HepG2 (cell line): ENCODE results near the gene NELFCD. TPM values are rescaled to one million over a fixed set of nuclear protein-coding genes. Genes with fewer than 3 reads are reported as not detected.

Experiments
- HNRNPLL ChIP-seq: fragments of 200-400 bp; formaldehyde crosslinking; IDR thresholded peaks from 2 replicates; pipeline ENCODE4 v1.6.1; 2017; ENCODE audit warnings: mild to moderate bottlenecking, low read depth, low read length; ENCODE audit not compliant: poor library complexity, severe bottlenecking
- IKZF1 ChIP-seq: fragments of 450-650 bp; IDR thresholded peaks from 2 replicates; pipeline ENCODE4 v1.7.1; 2016
- KLF9 ChIP-seq: IDR thresholded peaks from 2 replicates; pipeline ENCODE4 v1.6.1; 2016; ENCODE audit warnings: low read depth
- MYC ChIP-seq: sonication (generic); formaldehyde crosslinking; IDR thresholded peaks from 2 replicates; pipeline ENCODE4 v1.9.0; 2021; ENCODE audit warnings: missing genetic modification reagents, borderline replicate concordance
- PHF20 ChIP-seq: sonication (generic); formaldehyde crosslinking; IDR thresholded peaks from 2 replicates; pipeline ENCODE4 v1.5.0; 2020; ENCODE audit warnings: mild to moderate bottlenecking, missing genetic modification reagents
- RNF2 ChIP-seq: fragments of 450-650 bp; conservative IDR thresholded peaks from 2 replicates; pipeline ENCODE4 v1.6.1; 2016; ENCODE audit warnings: low read depth
- SIX1 ChIP-seq: sonication (generic); formaldehyde crosslinking; IDR thresholded peaks from 2 replicates; pipeline ENCODE4 v1.4.0; 2020; ENCODE audit warnings: missing genetic modification reagents, borderline replicate concordance
- ZNF251 ChIP-seq: sonication (generic); formaldehyde crosslinking; IDR thresholded peaks from 2 replicates; pipeline ENCODE4 v1.9.0; 2021; ENCODE audit warnings: mild to moderate bottlenecking, missing genetic modification reagents
- ZNF547 ChIP-seq: sonication (generic); formaldehyde crosslinking; IDR thresholded peaks from 2 replicates; pipeline ENCODE4 v1.5.1; 2020; ENCODE audit warnings: mild to moderate bottlenecking, missing genetic modification reagents
- polyA plus RNA-seq, 8 experiments: library from polyadenylated mRNA; depleted of rRNA in 3 of 8; stranded (reverse) in 7 of 8; unstranded in 1 of 8; fragments of >200 nt; fragmentation: Illumina TruSeq in 4 of 8; extraction: Trizol in 4 of 8; gene quantifications; 2 replicates each; pipeline versions ENCODE4 v1.2.1 to v1.2.3, GENCODE V29; 2011 to 2016; ENCODE audit warnings: low read depth in 4 of 8, missing spikeins in 1 of 8, mixed read lengths in 1 of 8; ENCODE audit not compliant: insufficient read depth in 1 of 8
- total RNA-seq, 5 experiments: library from RNA; depleted of rRNA; stranded (reverse); fragments of >200 nt; fragmentation: Illumina TruSeq; extraction: Trizol; gene quantifications; 2 replicates each; pipeline ENCODE4 v1.2.3, GENCODE V29; 2016; ENCODE audit warnings: low read depth in 1 of 5
- TF ChIP-seq, protein P1 (sequence below): sonication (generic); formaldehyde crosslinking; IDR thresholded peaks from 2 replicates; pipeline ENCODE4 v1.4.0; 2020; ENCODE audit warnings: mild to moderate bottlenecking, missing genetic modification reagents
- TF ChIP-seq, protein P2 (sequence below): sonication (generic); formaldehyde crosslinking; IDR thresholded peaks from 2 replicates; pipeline ENCODE4 v1.4.0; 2020; ENCODE audit warnings: missing genetic modification reagents, borderline replicate concordance
- TF ChIP-seq, protein P3 (sequence below): sonication (generic); formaldehyde crosslinking; IDR thresholded peaks from 2 replicates; pipeline ENCODE4 v1.4.0; 2020; ENCODE audit warnings: low read depth, mild to moderate bottlenecking, missing genetic modification reagents
- TF ChIP-seq, protein P4 (sequence below), 2 experiments: sonication (generic) in 1 of 2; formaldehyde crosslinking in 1 of 2; IDR thresholded peaks; 2 replicates each; pipeline versions ENCODE4 v1.6.1 to v1.9.0; 2014 to 2022; ENCODE audit warnings: antibody characterized with exemption in 1 of 2, borderline replicate concordance in 1 of 2, inconsistent platforms in 1 of 2, low read depth in 1 of 2, missing genetic modification reagents in 1 of 2
- TF ChIP-seq, protein P5 (sequence below): sonication (generic); formaldehyde crosslinking; IDR thresholded peaks from 2 replicates; pipeline ENCODE4 v1.8.1; 2023; ENCODE audit warnings: mild to moderate bottlenecking, inconsistent platforms, moderate library complexity, missing genetic modification reagents, borderline replicate concordance

The NELFCD gene
- total and polyA plus RNA-seq, 2 of the 13 experiments (the other 11 are each of a cell fraction or from before 2014, with no cell fraction given), result 159 to 203 TPM

DNA sequence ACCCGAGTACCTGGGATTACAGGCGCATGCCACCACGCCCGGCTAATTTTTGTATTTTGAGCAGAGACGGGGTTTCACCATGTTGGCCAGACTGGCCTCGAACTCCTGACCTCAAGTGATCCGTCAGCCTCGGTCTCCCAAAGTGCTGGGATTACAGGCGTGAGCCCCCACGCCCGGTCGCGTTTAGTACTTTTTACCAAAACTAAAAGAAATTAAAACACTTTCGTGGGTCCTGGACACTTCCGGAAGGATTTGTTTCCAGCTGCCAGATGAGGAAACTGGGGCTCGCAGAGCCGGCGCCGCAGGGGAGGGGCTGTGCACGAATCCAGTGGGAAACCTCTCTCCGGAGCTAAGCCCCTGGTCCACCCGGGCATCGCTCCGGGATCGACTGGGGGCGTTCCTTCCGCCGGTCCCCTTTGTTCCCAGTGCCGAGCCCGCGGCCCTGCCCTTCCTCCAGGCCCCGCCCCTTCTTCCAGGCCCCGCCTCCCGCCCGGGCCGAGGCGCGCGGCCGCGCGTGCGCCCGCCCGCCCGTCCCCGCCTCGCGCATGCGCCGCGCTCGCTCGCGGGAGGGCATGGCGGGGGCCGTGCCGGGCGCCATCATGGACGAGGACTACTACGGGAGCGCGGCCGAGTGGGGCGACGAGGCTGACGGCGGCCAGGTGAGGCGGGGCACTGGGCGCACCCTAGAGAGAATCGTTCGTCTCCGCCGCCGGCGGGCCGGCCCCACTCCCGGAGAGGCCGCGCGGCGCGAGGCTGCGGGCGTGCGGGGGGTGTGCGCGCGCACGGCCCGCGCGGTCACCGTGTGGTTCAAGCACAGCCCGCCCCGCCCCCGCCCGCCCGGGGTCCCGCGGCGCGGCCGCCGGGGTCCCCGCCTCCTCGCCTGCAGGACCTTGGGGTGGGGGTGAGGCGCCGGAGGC lies at the start of gene NELFCD (continued):
- no peak for TF ChIP-seq ZNF251 (CRISPR knock-in tag)
- TF ChIP-seq, protein P1, sequence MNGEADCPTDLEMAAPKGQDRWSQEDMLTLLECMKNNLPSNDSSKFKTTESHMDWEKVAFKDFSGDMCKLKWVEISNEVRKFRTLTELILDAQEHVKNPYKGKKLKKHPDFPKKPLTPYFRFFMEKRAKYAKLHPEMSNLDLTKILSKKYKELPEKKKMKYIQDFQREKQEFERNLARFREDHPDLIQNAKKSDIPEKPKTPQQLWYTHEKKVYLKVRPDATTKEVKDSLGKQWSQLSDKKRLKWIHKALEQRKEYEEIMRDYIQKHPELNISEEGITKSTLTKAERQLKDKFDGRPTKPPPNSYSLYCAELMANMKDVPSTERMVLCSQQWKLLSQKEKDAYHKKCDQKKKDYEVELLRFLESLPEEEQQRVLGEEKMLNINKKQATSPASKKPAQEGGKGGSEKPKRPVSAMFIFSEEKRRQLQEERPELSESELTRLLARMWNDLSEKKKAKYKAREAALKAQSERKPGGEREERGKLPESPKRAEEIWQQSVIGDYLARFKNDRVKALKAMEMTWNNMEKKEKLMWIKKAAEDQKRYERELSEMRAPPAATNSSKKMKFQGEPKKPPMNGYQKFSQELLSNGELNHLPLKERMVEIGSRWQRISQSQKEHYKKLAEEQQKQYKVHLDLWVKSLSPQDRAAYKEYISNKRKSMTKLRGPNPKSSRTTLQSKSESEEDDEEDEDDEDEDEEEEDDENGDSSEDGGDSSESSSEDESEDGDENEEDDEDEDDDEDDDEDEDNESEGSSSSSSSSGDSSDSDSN (CRISPR knock-in tag), result peak; percentile 63
- peak; percentile 90 for TF ChIP-seq MYC (CRISPR knock-in tag)
- TF ChIP-seq ZNF547 (CRISPR knock-in tag), result no peak
- TF ChIP-seq, protein P2, sequence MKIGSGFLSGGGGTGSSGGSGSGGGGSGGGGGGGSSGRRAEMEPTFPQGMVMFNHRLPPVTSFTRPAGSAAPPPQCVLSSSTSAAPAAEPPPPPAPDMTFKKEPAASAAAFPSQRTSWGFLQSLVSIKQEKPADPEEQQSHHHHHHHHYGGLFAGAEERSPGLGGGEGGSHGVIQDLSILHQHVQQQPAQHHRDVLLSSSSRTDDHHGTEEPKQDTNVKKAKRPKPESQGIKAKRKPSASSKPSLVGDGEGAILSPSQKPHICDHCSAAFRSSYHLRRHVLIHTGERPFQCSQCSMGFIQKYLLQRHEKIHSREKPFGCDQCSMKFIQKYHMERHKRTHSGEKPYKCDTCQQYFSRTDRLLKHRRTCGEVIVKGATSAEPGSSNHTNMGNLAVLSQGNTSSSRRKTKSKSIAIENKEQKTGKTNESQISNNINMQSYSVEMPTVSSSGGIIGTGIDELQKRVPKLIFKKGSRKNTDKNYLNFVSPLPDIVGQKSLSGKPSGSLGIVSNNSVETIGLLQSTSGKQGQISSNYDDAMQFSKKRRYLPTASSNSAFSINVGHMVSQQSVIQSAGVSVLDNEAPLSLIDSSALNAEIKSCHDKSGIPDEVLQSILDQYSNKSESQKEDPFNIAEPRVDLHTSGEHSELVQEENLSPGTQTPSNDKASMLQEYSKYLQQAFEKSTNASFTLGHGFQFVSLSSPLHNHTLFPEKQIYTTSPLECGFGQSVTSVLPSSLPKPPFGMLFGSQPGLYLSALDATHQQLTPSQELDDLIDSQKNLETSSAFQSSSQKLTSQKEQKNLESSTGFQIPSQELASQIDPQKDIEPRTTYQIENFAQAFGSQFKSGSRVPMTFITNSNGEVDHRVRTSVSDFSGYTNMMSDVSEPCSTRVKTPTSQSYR (CRISPR knock-in tag), result peak; percentile 52; the same call in 1 of the 2 replicates
- no peak for TF ChIP-seq IKZF1
- TF ChIP-seq HNRNPLL, result peak; percentile 49
- no peak for TF ChIP-seq KLF9 (CRISPR knock-in tag)
- TF ChIP-seq PHF20 (CRISPR knock-in tag), result peak; percentile 66
- TF ChIP-seq, protein P3, sequence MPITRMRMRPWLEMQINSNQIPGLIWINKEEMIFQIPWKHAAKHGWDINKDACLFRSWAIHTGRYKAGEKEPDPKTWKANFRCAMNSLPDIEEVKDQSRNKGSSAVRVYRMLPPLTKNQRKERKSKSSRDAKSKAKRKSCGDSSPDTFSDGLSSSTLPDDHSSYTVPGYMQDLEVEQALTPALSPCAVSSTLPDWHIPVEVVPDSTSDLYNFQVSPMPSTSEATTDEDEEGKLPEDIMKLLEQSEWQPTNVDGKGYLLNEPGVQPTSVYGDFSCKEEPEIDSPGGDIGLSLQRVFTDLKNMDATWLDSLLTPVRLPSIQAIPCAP (CRISPR knock-in tag), result no peak
- TF ChIP-seq, protein P4, sequence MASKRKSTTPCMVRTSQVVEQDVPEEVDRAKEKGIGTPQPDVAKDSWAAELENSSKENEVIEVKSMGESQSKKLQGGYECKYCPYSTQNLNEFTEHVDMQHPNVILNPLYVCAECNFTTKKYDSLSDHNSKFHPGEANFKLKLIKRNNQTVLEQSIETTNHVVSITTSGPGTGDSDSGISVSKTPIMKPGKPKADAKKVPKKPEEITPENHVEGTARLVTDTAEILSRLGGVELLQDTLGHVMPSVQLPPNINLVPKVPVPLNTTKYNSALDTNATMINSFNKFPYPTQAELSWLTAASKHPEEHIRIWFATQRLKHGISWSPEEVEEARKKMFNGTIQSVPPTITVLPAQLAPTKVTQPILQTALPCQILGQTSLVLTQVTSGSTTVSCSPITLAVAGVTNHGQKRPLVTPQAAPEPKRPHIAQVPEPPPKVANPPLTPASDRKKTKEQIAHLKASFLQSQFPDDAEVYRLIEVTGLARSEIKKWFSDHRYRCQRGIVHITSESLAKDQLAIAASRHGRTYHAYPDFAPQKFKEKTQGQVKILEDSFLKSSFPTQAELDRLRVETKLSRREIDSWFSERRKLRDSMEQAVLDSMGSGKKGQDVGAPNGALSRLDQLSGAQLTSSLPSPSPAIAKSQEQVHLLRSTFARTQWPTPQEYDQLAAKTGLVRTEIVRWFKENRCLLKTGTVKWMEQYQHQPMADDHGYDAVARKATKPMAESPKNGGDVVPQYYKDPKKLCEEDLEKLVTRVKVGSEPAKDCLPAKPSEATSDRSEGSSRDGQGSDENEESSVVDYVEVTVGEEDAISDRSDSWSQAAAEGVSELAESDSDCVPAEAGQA (IDR thresholded peaks at IDR 0.05; ENCODE audit: low read depth), result no peak
- TF ChIP-seq, protein P4 (CRISPR knock-in tag; IDR thresholded peaks at IDR 0.05; ENCODE audit: borderline replicate concordance), result no peak; the same call in 1 of the 2 replicates
- peak; percentile 39; the same call in 1 of the 2 replicates for TF ChIP-seq SIX1
- TF ChIP-seq, protein P5, sequence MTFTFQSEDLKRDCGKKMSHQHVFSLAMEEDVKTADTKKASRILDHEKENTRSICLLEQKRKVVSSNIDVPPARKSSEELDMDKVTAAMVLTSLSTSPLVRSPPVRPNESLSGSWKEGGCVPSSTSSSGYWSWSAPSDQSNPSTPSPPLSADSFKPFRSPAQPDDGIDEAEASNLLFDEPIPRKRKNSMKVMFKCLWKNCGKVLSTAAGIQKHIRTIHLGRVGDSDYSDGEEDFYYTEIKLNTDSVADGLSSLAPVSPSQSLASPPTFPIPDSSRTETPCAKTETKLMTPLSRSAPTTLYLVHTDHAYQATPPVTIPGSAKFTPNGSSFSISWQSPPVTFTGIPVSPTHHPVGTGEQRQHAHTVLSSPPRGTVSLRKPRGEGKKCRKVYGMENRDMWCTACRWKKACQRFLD, result no peak
- no peak; the same call in 1 of the 2 replicates for TF ChIP-seq RNF2
